AG10803 (cell line): ENCODE measurements around the gene PKM.
A peak's percentile ranks its signal among the peaks of the same experiment; 100 is the strongest.
"Not testable (repeated sequence)": the region's sequence is repeated elsewhere in the genome, so short reads cannot be mapped to it uniquely, and the experiment has no call there.

Source experiments
- DNase-seq: peaks from one replicate; pipeline ENCODE4 v3.0.0; 2010; ENCODE audit warnings: low read depth
- H3K4me3 ChIP-seq: 2 replicates; pipeline ENCODE4 v1.5.1; 2011; ENCODE audit warnings: mild to moderate bottlenecking, low read length, control low read depth
- CTCF ChIP-seq: conservative IDR thresholded peaks from 2 replicates; pipeline ENCODE4 v1.5.1; 2011; ENCODE audit warnings: mild to moderate bottlenecking, low read length, control low read depth, inconsistent platforms

PKM gene

GRCh38 chr15:72231066-72231832, at the start of gene PKM:
Gene PKM, minus strand, starts transcription at chr15:72231190. Its CDS starts 12,093 bp downstream, at chr15:72219097.
- peak within 1 kb of the TSS; percentile 93 for H3K4me3 ChIP-seq
- peak; percentile 99 for DNase-seq
- no peak for TF ChIP-seq CTCF

- no peak for TF ChIP-seq CTCF
- DNase-seq: no peak
- no peak overlapping the region for H3K4me3 ChIP-seq
Observed at GRCh38 chr15:72280751-72281150, 49.8 kb upstream of the PKM start.

- TF ChIP-seq CTCF: no peak
- DNase-seq: no peak
Observed at GRCh38 chr15:72278737-72279136, 47.7 kb upstream of the PKM start.

GRCh38 chr15:72276326-72276700, 45.3 kb upstream of the PKM start:
- H3K4me3 ChIP-seq: no peak overlapping the region
- no peak for TF ChIP-seq CTCF
- DNase-seq: no peak

More at GRCh38 chr15:72278737-72279136, 47.7 kb upstream of the PKM start:
- H3K4me3 ChIP-seq: no peak overlapping the region

- DNase-seq, H3K4me3 ChIP-seq: not testable (repeated sequence)
Observed at GRCh38 chr15:72275635-72276325, 44.8 kb upstream of the PKM start.

GRCh38 chr15:72272997-72273352, 42.0 kb upstream of the PKM start:
- H3K4me3 ChIP-seq: peak overlapping the region; percentile 65
- no peak for DNase-seq
- TF ChIP-seq CTCF: no peak

GRCh38 chr15:72272213-72272996, 41.4 kb upstream of the PKM start, which contains the start of gene PARP6:
Gene PARP6, minus strand, starts transcription at chr15:72272554. Its CDS starts 5,077 bp downstream, at chr15:72267477.
- DNase-seq: peak; percentile 99
- TF ChIP-seq CTCF: peak; percentile 65
- H3K4me3 ChIP-seq: peak within 1 kb of the TSS; percentile 82
